Endothelial cell of umbilical vein (primary cell): ENCODE results near the gene MAGI3. TPM values are rescaled to one million over a fixed set of nuclear protein-coding genes. Genes with fewer than 3 reads are reported as not detected.

Source experiments
- BruUV-seq: library from RNA; stranded (reverse); fragments of 400-500 nt; replicated peaks from 2 replicates; lab custom pipeline; 2021; lab: Mats Ljungman, UMichigan
- CTCF ChIA-PET: fragments of 300-600, 350-600 bp; sonication (Branson Sonifier 250); formaldehyde crosslinking; loops from one replicate; lab custom pipeline; 2021; ENCODE audit warnings: antibody characterized with exemption, inconsistent platforms; lab: Charles Lee
- POLR2A ChIA-PET: fragments of 300-600, 350-600 bp; sonication (Branson Sonifier 250); formaldehyde crosslinking; loops from one replicate; lab custom pipeline; 2021; ENCODE audit warnings: antibody characterized with exemption, inconsistent platforms; lab: Charles Lee
- DNase-seq: peaks from one replicate; pipeline ENCODE4 v3.0.0-alpha.2; 2011; ENCODE audit warnings: low read depth, low spot score
- FAIRE-seq: peaks from 2 replicates; lab custom pipeline; 2011; peaks lifted over from hg19 to GRCh38; lab: Jason Lieb, UNC
- H2AFZ ChIP-seq: 2 replicates; pipeline ENCODE4 v1.6.0; 2012; ENCODE audit warnings: low read depth, low read length, control low read depth, inconsistent platforms
- H3K27ac ChIP-seq: 2 replicates; pipeline ENCODE4 v1.5.1; 2011; ENCODE audit warnings: low read depth, mild to moderate bottlenecking, control low read depth, low read length, moderate library complexity; ENCODE audit not compliant: insufficient read depth
- H3K27me3 ChIP-seq, 2 experiments: 2 replicates each; pipeline versions ENCODE4 v1.6.0 to v1.6.1; 2011; ENCODE audit warnings: low read length in 2 of 2, mixed read lengths in 1 of 2; ENCODE audit not compliant: control insufficient read depth in 2 of 2, insufficient read depth in 2 of 2
- H3K36me3 ChIP-seq, 2 experiments: 2 replicates in 1 of 2; 3 replicates in 1 of 2; pipeline ENCODE4 v1.5.1; 2011; ENCODE audit warnings: low read length in 2 of 2, mild to moderate bottlenecking in 1 of 2, moderate library complexity in 1 of 2; ENCODE audit not compliant: control insufficient read depth in 2 of 2, insufficient read depth in 2 of 2; ENCODE audit errors: extremely low read depth in 1 of 2
- H3K4me1 ChIP-seq: 3 replicates; pipeline ENCODE4 v1.5.1; 2011; ENCODE audit warnings: mild to moderate bottlenecking, low read length; ENCODE audit not compliant: control insufficient read depth, insufficient read depth; ENCODE audit errors: extremely low read depth
- H3K4me2 ChIP-seq: 2 replicates; pipeline ENCODE4 v1.6.1; 2011; ENCODE audit warnings: low read length, control low read depth, mixed read lengths; ENCODE audit not compliant: insufficient read depth
- H3K4me3 ChIP-seq, 3 experiments: fragments of 200-600 bp in 1 of 3; sonication (generic), shearing (Covaris generic) in 1 of 3; replicated peaks in 1 of 3; 2 replicates each; pipeline ENCODE4 v1.5.1; 2011 to 2016; ENCODE audit warnings: control low read depth in 3 of 3, low read length in 3 of 3, mild to moderate bottlenecking in 2 of 3, inconsistent platforms in 1 of 3, low read depth in 1 of 3, moderate library complexity in 1 of 3; ENCODE audit not compliant: insufficient read depth in 1 of 3
- H3K79me2 ChIP-seq: 2 replicates; pipeline ENCODE4 v1.6.0; 2012; ENCODE audit warnings: low read length, inconsistent platforms; ENCODE audit not compliant: control insufficient read depth, insufficient read depth
- H3K9ac ChIP-seq: replicated peaks from 2 replicates; pipeline ENCODE3; 2011; ENCODE audit warnings: low read length, control low read depth; ENCODE audit not compliant: insufficient read depth; ENCODE audit errors: extremely low read depth
- H3K9me1 ChIP-seq: replicated peaks from 3 replicates; pipeline ENCODE4 v1.6.0; 2011; ENCODE audit warnings: mild to moderate bottlenecking, low read length; ENCODE audit not compliant: control insufficient read depth, insufficient read depth; ENCODE audit errors: extremely low read depth
- H3K9me3 ChIP-seq: replicated peaks from 2 replicates; pipeline ENCODE4 v1.5.1; 2012; ENCODE audit warnings: low read length, inconsistent platforms; ENCODE audit not compliant: control insufficient read depth, insufficient read depth
- H4K20me1 ChIP-seq: replicated peaks from 2 replicates; pipeline ENCODE3; 2011; ENCODE audit warnings: mild to moderate bottlenecking, low read length; ENCODE audit not compliant: control insufficient read depth, insufficient read depth; ENCODE audit errors: extremely low read depth
- CTCF ChIP-seq, 2 donors: IDR thresholded peaks; 1 replicate in 1 of 2; 2 replicates in 1 of 2; pipeline ENCODE4 v1.5.1; 2011; ENCODE audit warnings: low read length in 2 of 2, mild to moderate bottlenecking in 2 of 2, moderate library complexity in 2 of 2, control low read depth in 1 of 2, inconsistent platforms in 1 of 2, low read depth in 1 of 2; ENCODE audit not compliant: insufficient read depth in 1 of 2; ENCODE audit errors: extremely low read depth in 1 of 2
- EZH2 ChIP-seq: IDR thresholded peaks from 2 replicates; pipeline ENCODE4 v1.6.1; 2012; ENCODE audit warnings: borderline replicate concordance, low read depth, mild to moderate bottlenecking, moderate library complexity, low read length, inconsistent platforms; ENCODE audit not compliant: severe bottlenecking
- FOS ChIP-seq: IDR thresholded peaks from 2 replicates; pipeline ENCODE4 v1.6.1; 2011; ENCODE audit warnings: mild to moderate bottlenecking, low read length, moderate library complexity, borderline replicate concordance; ENCODE audit not compliant: insufficient read depth
- GATA2 ChIP-seq: IDR thresholded peaks from 2 replicates; pipeline ENCODE4 v1.7.0; 2011; ENCODE audit warnings: low read depth, mild to moderate bottlenecking, moderate library complexity, mixed read lengths, low read length; ENCODE audit not compliant: insufficient read length, insufficient read depth
- JUN ChIP-seq: IDR thresholded peaks from 2 replicates; pipeline ENCODE4 v1.6.1; 2011; ENCODE audit warnings: borderline replicate concordance, low read depth; ENCODE audit not compliant: insufficient read length, insufficient read depth
- MAX ChIP-seq: IDR thresholded peaks from 2 replicates; pipeline ENCODE4 v1.6.1; 2011; ENCODE audit not compliant: insufficient read depth, insufficient read length
- MYC ChIP-seq: IDR thresholded peaks from one replicate; pipeline ENCODE4 v1.6.1; 2011; ENCODE audit warnings: mild to moderate bottlenecking, low read depth, low read length
- POLR2A ChIP-seq: IDR thresholded peaks from 2 replicates; pipeline ENCODE4 v1.6.1; 2012; ENCODE audit warnings: low read depth, mild to moderate bottlenecking, control low read depth, low read length
- POLR2AphosphoS5 ChIP-seq: IDR thresholded peaks from 2 replicates; pipeline ENCODE4 v1.6.1; 2012; ENCODE audit warnings: low read depth, mild to moderate bottlenecking, control low read depth, low read length, moderate library complexity; ENCODE audit not compliant: insufficient read depth
- dilution Hi-C: fragments of 300-500 bp; cut with MboI; formaldehyde crosslinking; loops from one replicate; pipeline ENCODE4 v1.15.0; 2019; ENCODE audit warnings: low sequenced_read_pairs; ENCODE audit not compliant: extremely low pct_ligation_motif_present
- intact Hi-C: fragments of 100-400 bp; cut with micrococcal nuclease; formaldehyde crosslinking; loops from one replicate; pipeline ENCODE4 v1.10.0; 2022
- polyA plus RNA-seq, 4 experiments: library from polyadenylated mRNA; depleted of rRNA in 3 of 4; stranded (reverse) in 3 of 4; unstranded in 1 of 4; fragments of >200 nt; gene quantifications; 2 replicates each; pipeline versions ENCODE4 v1.2.1 to v1.2.3, GENCODE V29; 2011 to 2012; ENCODE audit warnings: missing spikeins in 1 of 4
- total RNA-seq: library from RNA; stranded (reverse); gene quantifications from 2 replicates; pipeline ENCODE4 v1.2.3, GENCODE V29; 2021

Gene MAGI3
- total and polyA plus RNA-seq, 2 donors (not counting 3 experiments of a cell fraction or from before 2014, with no cell fraction given) = 2.8 to 16.1 TPM

- TSS peak; percentile 20 for BruUV-seq
- Histone ChIP-seq H3K27me3 (no peaks in the 10 kb centered on the region), H2AFZ (peak overlapping the region; percentile 76), H3K9me1 (no peaks in the 10 kb centered on the region), H3K79me2 (peaks cover 17% of the 10 kb centered on the region), H3K9me3 (no peaks in the 10 kb centered on the region), H3K27ac (no peak overlapping the region), H3K4me2 (peak overlapping the region; percentile 66), H4K20me1 (no peaks in the 10 kb centered on the region), H3K4me1 (peaks cover 14% of the 10 kb centered on the region), H3K9ac (peak overlapping the region; percentile 2), H3K4me3 (peak overlapping the region; percentile 72 to 89 (median 88)), H3K36me3 (no peaks in the 10 kb centered on the region)
- ChIA-PET POLR2A (no interaction called here), CTCF (interaction anchor here (0.6 to 1.6 kb wide), 9 partner anchors 12 to 587 kb away, joined by 3 to 15 read pairs (median 3); partner anchors contain the start of gene OLFML3)
- TF ChIP-seq MAX (no peak), MYC (no peak), JUN (no peak), FOS (no peak), POLR2A (no peak), GATA2 (no peak), POLR2AphosphoS5 (no peak), EZH2 (no peak), CTCF (IDR thresholded peaks at IDR 0.05; ENCODE audit: extremely low read depth in 1 of 2, insufficient read depth in 1 of 2, low read depth in 1 of 2, low read length in 2 of 2) (no peak)
- dilution Hi-C loops = no loop called here
- DNase-seq = peak; percentile 29
- intact Hi-C loops = loop anchor here (1.0 to 5.0 kb wide), 7 partner anchors 62 to 1366 kb away; partner anchors contain the start of genes CSDE1, PHTF1 and RSBN1
- FAIRE-seq = no peak
These were observed 1.4 kb downstream of the MAGI3 start for GRCh38 chr1:113391649-113392271.
